ENCODE results near the gene SCAI. TPM values are rescaled to one million over a fixed set of nuclear protein-coding genes. Genes with fewer than 3 reads are reported as not detected.

SCAI gene
- total RNA-seq, 4 donors from 2014 or later: 5.6 to 10.4 (median 7.8) TPM

- WGBS: 67% methylated on average over 2 of the region's 2 CpGs
Measured at GRCh38 chr9:124908098-124908497, 235.2 kb downstream of the SCAI start.

GRCh38 chr9:124906966-124907365 lies 236.4 kb downstream of the SCAI start:
- no peak for DNase-seq (ENCODE audit: extremely low spot score)
- Histone ChIP-seq H3K4me1 (no peaks in the 10 kb centered on the region), H3K36me3 (peaks cover 15 to 90% (median 77%) of the 10 kb centered on the region in 4 donors), H3K4me3 (no peak overlapping the region), H3K27me3 (no peaks in the 10 kb centered on the region), H3K27ac (replicated peaks in 1 of 4) (no peak overlapping the region), H3K9me3 (no peaks in the 10 kb centered on the region)
- intact Hi-C loops (cut with DNase I): no loop called here
- 55% methylated on average over 1 of the region's 1 CpG for WGBS
- TF ChIP-seq, protein P1, sequence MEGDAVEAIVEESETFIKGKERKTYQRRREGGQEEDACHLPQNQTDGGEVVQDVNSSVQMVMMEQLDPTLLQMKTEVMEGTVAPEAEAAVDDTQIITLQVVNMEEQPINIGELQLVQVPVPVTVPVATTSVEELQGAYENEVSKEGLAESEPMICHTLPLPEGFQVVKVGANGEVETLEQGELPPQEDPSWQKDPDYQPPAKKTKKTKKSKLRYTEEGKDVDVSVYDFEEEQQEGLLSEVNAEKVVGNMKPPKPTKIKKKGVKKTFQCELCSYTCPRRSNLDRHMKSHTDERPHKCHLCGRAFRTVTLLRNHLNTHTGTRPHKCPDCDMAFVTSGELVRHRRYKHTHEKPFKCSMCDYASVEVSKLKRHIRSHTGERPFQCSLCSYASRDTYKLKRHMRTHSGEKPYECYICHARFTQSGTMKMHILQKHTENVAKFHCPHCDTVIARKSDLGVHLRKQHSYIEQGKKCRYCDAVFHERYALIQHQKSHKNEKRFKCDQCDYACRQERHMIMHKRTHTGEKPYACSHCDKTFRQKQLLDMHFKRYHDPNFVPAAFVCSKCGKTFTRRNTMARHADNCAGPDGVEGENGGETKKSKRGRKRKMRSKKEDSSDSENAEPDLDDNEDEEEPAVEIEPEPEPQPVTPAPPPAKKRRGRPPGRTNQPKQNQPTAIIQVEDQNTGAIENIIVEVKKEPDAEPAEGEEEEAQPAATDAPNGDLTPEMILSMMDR (IDR thresholded peaks at IDR 0.05): no peak
- no peak for TF ChIP-seq POLR2AphosphoS5 (IDR thresholded peaks at IDR 0.05)
- TF ChIP-seq EP300 (IDR thresholded peaks at IDR 0.05): no peak
- no peak for TF ChIP-seq POLR2A (IDR thresholded peaks at IDR 0.05; ENCODE audit: low read depth)

More at GRCh38 chr9:124908098-124908497, 235.2 kb downstream of the SCAI start:
- Histone ChIP-seq H3K9me3 (no peaks in the 10 kb centered on the region), H3K27me3 (no peaks in the 10 kb centered on the region), H3K36me3 (peaks cover 15 to 92% (median 80%) of the 10 kb centered on the region in 4 donors), H3K4me3 (no peak overlapping the region), H3K27ac (replicated peaks in 1 of 4) (no peak overlapping the region), H3K4me1 (no peaks in the 10 kb centered on the region)
- intact Hi-C loops (cut with DNase I): no loop called here
- no peak for DNase-seq (ENCODE audit: extremely low spot score)
- TF ChIP-seq EP300 (IDR thresholded peaks at IDR 0.05) (no peak), POLR2A (IDR thresholded peaks at IDR 0.05; ENCODE audit: low read depth) (no peak), POLR2AphosphoS5 (IDR thresholded peaks at IDR 0.05) (no peak)
- TF ChIP-seq, protein P1 (IDR thresholded peaks at IDR 0.05): no peak

DNA sequence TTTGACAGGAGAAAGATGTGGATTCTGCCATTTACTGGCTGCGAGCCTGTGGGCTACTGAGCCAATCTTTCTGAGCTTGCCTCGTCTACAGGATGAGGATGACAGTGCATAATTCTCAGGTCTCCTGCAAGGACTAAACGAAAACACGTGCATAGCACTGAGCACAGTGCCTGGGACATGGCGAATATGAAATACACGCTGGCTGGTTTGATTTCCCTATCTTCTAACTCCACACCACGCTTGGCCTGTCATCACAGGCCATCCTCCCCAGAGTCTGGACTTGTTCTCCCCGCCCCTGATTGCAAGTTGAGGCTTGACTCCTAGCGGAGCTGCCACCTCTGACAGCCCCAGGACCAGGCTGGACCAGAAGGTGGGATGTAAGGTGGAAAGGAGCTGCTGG lies 243.5 kb downstream of the SCAI start:
- WGBS: 91% methylated on average over 9 of the region's 9 CpGs
- H3K9me3 ChIP-seq: no peaks in the 10 kb centered on the region
- no peaks in the 10 kb centered on the region for H3K4me1 ChIP-seq
- intact Hi-C loops (cut with DNase I): no loop called here
- no peak overlapping the region for H3K27ac ChIP-seq (replicated peaks in 1 of 4)
- DNase-seq (ENCODE audit: extremely low spot score): no peak
- peaks cover 45 to 92% (median 65%) of the 10 kb centered on the region in 4 donors for H3K36me3 ChIP-seq
- H3K27me3 ChIP-seq: no peaks in the 10 kb centered on the region
- TF ChIP-seq, protein P1 (IDR thresholded peaks at IDR 0.05): no peak
- TF ChIP-seq POLR2AphosphoS5 (IDR thresholded peaks at IDR 0.05) (no peak), EP300 (IDR thresholded peaks at IDR 0.05) (no peak), POLR2A (IDR thresholded peaks at IDR 0.05; ENCODE audit: low read depth) (no peak)
- H3K4me3 ChIP-seq: no peak overlapping the region

GRCh38 chr9:124897570-124898460 lies 245.5 kb downstream of the SCAI start:
- DNase-seq (ENCODE audit: extremely low spot score): no peak
- 90% methylated on average over 6 of the region's 6 CpGs for WGBS
- intact Hi-C loops (cut with DNase I): no loop called here
- H3K27me3 ChIP-seq: no peaks in the 10 kb centered on the region
- H3K4me1 ChIP-seq: peaks cover 0 to 5% (median 0%) of the 10 kb centered on the region in 4 donors
- TF ChIP-seq EP300 (IDR thresholded peaks at IDR 0.05): no peak
- TF ChIP-seq POLR2A (IDR thresholded peaks at IDR 0.05; ENCODE audit: low read depth): no peak
- TF ChIP-seq POLR2AphosphoS5 (IDR thresholded peaks at IDR 0.05): no peak
- TF ChIP-seq, protein P1 (IDR thresholded peaks at IDR 0.05): no peak
- H3K27ac ChIP-seq (replicated peaks in 1 of 4): no peak overlapping the region
- H3K9me3 ChIP-seq: no peaks in the 10 kb centered on the region
- no peak overlapping the region for H3K4me3 ChIP-seq
- peaks cover 40 to 91% (median 71%) of the 10 kb centered on the region in 4 donors for H3K36me3 ChIP-seq
